HG03060 (cell line): Measurements from ENCODE around the gene SHROOM2.
"Not testable (repeated sequence)": the region's sequence is repeated elsewhere in the genome, so short reads cannot be mapped to it uniquely, and the experiment has no call there.

Source experiments
- ATAC-seq: cut with Tn5 transposase; IDR thresholded peaks from one replicate; pipeline ENCODE4 v1.9.1; 2021; ENCODE audit warnings: low read depth, moderate number of reproducible peaks; ENCODE audit not compliant: unreplicated experiment

SHROOM2 gene

GRCh38 chrX:9785944-9786797 lies at the start of gene SHROOM2:
Gene SHROOM2, plus strand, starts transcription at chrX:9786429. Its CDS starts 117 bp downstream, at chrX:9786546.
- no peak for ATAC-seq

GRCh38 chrX:9737363-9737762 lies 48.9 kb upstream of the SHROOM2 start:
- no peak for ATAC-seq

GRCh38 chrX:9738151-9738550 lies 48.1 kb upstream of the SHROOM2 start:
- no peak for ATAC-seq

GRCh38 chrX:9739130-9739529 lies 47.1 kb upstream of the SHROOM2 start:
- no peak for ATAC-seq

GRCh38 chrX:9745417-9746115 lies 40.7 kb upstream of the SHROOM2 start:
- ATAC-seq: no peak

- no peak for ATAC-seq
Measured at GRCh38 chrX:9746148-9746888, 39.9 kb upstream of the SHROOM2 start.

GRCh38 chrX:9747644-9748043 lies 38.6 kb upstream of the SHROOM2 start:
- ATAC-seq: no peak

GRCh38 chrX:9749146-9749692 lies 37.0 kb upstream of the SHROOM2 start:
- no peak for ATAC-seq

GRCh38 chrX:9757366-9757765 lies 28.9 kb upstream of the SHROOM2 start:
- no peak for ATAC-seq

GRCh38 chrX:9758021-9758638 lies 28.1 kb upstream of the SHROOM2 start:
- no peak for ATAC-seq

GRCh38 chrX:9759337-9759736 lies 26.9 kb upstream of the SHROOM2 start:
- ATAC-seq: no peak

- ATAC-seq: no peak
Measured at GRCh38 chrX:9765072-9765736, 21.0 kb upstream of the SHROOM2 start.

- ATAC-seq: no peak
Measured at GRCh38 chrX:9765737-9766097, 20.5 kb upstream of the SHROOM2 start, which contains the start of gene GPR143. Gene GPR143, minus strand, starts transcription at chrX:9765847. Its CDS starts 30 bp downstream, at chrX:9765817.

- ATAC-seq: no peak
Measured at GRCh38 chrX:9767375-9767774, 18.9 kb upstream of the SHROOM2 start.

GRCh38 chrX:9768321-9768839 lies 17.8 kb upstream of the SHROOM2 start:
- not testable (repeated sequence) for ATAC-seq

GRCh38 chrX:9770319-9770718 lies 15.9 kb upstream of the SHROOM2 start:
- ATAC-seq: no peak

GRCh38 chrX:9772943-9773342 lies 13.3 kb upstream of the SHROOM2 start:
- no peak for ATAC-seq

- ATAC-seq: no peak
Measured at GRCh38 chrX:9775930-9776329, 10.3 kb upstream of the SHROOM2 start.

- no peak for ATAC-seq
Measured at GRCh38 chrX:9781941-9782340, 4.3 kb upstream of the SHROOM2 start.

GRCh38 chrX:9784332-9784731 lies 1.9 kb upstream of the SHROOM2 start:
- ATAC-seq: no peak
